ENCODE measurements around the gene LONRF3.

Gene LONRF3

DNA sequence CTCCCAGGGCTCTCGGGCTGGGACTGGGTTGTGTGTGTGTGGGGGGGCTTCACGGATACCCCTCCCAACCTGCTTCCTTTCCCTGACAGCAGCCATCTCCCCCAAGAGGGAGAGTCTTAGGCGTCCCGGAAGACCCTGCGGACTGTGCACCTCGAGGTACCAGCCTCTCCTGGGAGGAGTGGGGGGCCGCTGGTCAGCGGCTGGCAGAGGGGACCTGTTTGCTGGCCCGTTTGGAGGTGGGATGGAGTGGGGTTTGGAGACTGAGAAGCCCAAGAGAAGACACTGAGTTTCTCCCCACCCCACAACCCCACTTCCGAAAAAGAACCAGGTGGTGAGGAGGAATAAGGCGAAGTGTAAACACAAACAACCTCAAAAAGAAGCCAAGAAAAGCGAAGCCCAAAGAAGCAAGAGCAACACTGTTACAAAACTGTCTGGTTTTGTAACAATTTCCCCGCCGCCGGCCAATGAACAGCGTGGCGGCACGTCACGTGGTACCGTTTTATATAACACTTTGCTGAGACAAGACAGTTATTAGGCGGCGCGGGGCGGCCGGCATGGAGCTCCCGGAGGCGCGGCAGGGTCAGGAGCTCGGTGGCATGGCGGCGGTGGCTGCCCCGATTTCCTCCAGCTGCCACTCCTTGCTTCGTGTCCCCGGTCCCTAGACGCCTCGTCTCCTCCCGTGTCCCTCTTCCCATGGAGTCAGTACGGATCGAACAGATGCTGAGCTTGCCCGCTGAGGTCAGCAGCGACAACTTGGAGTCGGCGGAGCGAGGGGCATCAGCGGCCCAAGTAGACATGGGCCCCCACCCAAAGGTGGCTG, at the start of gene LONRF3:
TSS of gene LONRF3 (plus strand) at position 531 of the 820 bp plus-strand sequence. CDS start at position 694, 163 bp downstream.
- peak within 1 kb of the TSS; percentile 35 for H3K4me3 ChIP-seq (ENCODE audit: low read depth, low read length)
- peaks cover 6% of the 10 kb centered on the region for H3K4me1 ChIP-seq (ENCODE audit: control insufficient read depth, insufficient read depth, low read length)
- H3K9me3 ChIP-seq (ENCODE audit: control insufficient read depth, insufficient read depth, low read length) = peaks cover 3% of the 10 kb centered on the region
- H3K9ac ChIP-seq (ENCODE audit: low read depth, low read length) = no peak within 1 kb of the TSS
- peaks cover 91% of the 10 kb centered on the region for H3K27me3 ChIP-seq (ENCODE audit: control insufficient read depth, insufficient read depth, low read length)
- no peaks in the 10 kb centered on the region for H3K36me3 ChIP-seq (ENCODE audit: control insufficient read depth, insufficient read depth, low read length)

DNA sequence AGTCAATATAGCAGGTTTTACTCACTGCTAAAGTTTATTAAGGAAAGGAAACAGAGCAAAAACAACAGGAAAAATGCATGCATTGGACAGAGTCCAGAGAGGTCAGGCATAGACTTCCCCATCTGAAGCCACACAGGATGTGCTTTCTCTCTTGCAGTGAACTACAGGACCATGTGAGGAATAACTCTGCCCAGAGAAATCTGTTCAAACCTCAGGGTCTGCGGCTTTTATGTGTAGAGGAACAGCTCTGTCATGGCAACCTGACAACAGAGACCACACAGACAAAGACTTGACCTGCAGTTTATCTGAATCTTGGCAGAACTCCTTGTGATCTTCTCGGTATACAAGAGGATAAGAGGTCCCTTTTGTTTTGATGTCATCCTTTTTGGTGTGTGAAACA, 46.3 kb upstream of the LONRF3 start:
- no peaks in the 10 kb centered on the region for H3K27me3 ChIP-seq (ENCODE audit: control insufficient read depth, insufficient read depth, low read length)
- H3K4me3 ChIP-seq (ENCODE audit: low read depth, low read length) = no peak overlapping the region
- no peaks in the 10 kb centered on the region for H3K4me1 ChIP-seq (ENCODE audit: control insufficient read depth, insufficient read depth, low read length)
- no peaks in the 10 kb centered on the region for H3K36me3 ChIP-seq (ENCODE audit: control insufficient read depth, insufficient read depth, low read length)
- no peak overlapping the region for H3K9ac ChIP-seq (ENCODE audit: low read depth, low read length)
- no peaks in the 10 kb centered on the region for H3K9me3 ChIP-seq (ENCODE audit: control insufficient read depth, insufficient read depth, low read length)

DNA sequence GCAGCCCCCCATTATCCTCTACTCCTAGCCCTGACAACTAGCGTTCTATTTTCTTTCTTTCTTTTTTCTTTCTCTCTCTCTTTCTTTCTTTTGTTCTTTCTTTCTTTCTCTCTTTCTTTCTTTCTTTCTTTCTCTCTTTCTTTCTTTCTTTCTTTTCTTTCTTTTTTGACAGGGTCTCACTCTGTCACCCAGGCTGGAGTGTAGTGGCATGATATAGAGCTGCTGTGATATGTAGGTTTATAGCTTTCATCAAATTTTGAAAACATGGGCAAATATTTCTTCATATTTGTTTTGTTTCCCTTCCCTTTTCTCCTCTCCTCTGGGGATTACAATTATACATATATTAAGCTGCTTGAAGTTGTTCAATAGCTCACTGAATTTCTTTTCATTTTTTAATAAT, 39.1 kb upstream of the LONRF3 start:
- no peaks in the 10 kb centered on the region for H3K9me3 ChIP-seq (ENCODE audit: control insufficient read depth, insufficient read depth, low read length)
- H3K4me3 ChIP-seq (ENCODE audit: low read depth, low read length) = no peak overlapping the region
- H3K36me3 ChIP-seq (ENCODE audit: control insufficient read depth, insufficient read depth, low read length) = no peaks in the 10 kb centered on the region
- H3K9ac ChIP-seq (ENCODE audit: low read depth, low read length) = no peak overlapping the region
- H3K4me1 ChIP-seq (ENCODE audit: control insufficient read depth, insufficient read depth, low read length) = no peaks in the 10 kb centered on the region
- no peaks in the 10 kb centered on the region for H3K27me3 ChIP-seq (ENCODE audit: control insufficient read depth, insufficient read depth, low read length)

DNA sequence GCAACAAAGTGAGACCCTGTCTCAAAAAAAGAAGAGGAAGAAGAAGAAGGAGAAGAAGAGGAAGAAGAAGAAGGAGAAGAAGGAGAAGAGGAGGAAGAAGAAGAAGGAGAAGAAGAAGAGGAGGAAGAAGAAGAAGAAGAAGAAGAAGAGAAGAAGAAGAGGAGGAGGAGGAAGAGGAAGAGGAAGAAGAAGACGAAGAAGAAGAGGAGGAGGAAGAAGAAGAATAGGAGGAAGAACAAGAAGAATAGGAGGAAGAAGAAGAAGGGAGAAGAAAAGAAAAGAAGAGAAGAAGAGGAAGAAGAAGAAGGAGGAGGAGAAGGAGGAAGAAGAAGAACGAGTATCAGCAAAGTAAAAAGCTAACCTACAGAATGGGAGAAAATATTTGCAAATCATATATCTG, 33.3 kb upstream of the LONRF3 start:
- Histone ChIP-seq H3K9me3 (ENCODE audit: control insufficient read depth, insufficient read depth, low read length) (no peaks in the 10 kb centered on the region), H3K4me3 (ENCODE audit: low read depth, low read length) (no peak overlapping the region), H3K4me1 (ENCODE audit: control insufficient read depth, insufficient read depth, low read length) (no peaks in the 10 kb centered on the region), H3K9ac (ENCODE audit: low read depth, low read length) (no peak overlapping the region), H3K27me3 (ENCODE audit: control insufficient read depth, insufficient read depth, low read length) (no peaks in the 10 kb centered on the region), H3K36me3 (ENCODE audit: control insufficient read depth, insufficient read depth, low read length) (no peaks in the 10 kb centered on the region)

DNA sequence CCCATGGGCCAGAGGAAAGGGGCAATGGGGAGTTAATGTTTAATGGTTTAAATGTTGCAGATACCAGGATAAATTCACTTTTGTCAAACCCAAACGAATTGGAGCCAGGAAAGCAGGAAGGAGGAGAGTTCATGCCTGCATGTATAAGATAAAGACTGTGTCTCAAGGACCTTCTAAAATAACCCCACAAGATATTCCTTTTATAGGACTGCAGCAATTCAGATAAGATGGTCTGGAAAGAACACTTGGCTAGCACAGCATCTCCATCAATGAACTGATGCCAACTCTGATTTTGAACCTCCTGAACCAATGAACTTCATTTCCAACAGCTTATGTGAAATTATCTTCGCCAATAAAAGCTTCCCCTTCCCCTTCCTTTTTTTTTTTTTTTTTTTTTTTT, 31.3 kb upstream of the LONRF3 start:
- no peak overlapping the region for H3K4me3 ChIP-seq (ENCODE audit: low read depth, low read length)
- no peaks in the 10 kb centered on the region for H3K27me3 ChIP-seq (ENCODE audit: control insufficient read depth, insufficient read depth, low read length)
- H3K4me1 ChIP-seq (ENCODE audit: control insufficient read depth, insufficient read depth, low read length) = no peaks in the 10 kb centered on the region
- H3K36me3 ChIP-seq (ENCODE audit: control insufficient read depth, insufficient read depth, low read length) = no peaks in the 10 kb centered on the region
- no peak overlapping the region for H3K9ac ChIP-seq (ENCODE audit: low read depth, low read length)
- H3K9me3 ChIP-seq (ENCODE audit: control insufficient read depth, insufficient read depth, low read length) = no peaks in the 10 kb centered on the region

DNA sequence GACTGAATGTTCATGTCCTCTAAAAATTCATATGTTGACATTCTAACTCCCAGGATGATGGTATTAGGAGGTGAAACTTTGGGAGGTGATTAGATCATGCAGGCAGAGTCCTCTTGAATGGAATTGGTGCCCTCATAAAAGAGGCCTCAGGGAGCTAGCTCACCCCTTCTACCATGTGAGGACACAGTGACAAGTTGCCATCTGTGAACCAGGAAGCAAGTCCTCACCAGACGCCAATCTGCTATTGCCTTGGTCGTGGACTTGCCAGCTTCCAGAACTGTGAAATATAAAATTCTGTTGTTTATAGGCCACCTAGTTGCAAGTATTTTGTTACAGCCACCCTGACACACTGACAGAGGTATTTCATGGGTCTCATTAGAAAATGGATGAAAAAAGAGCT, 28.5 kb upstream of the LONRF3 start:
- Histone ChIP-seq H3K27me3 (ENCODE audit: control insufficient read depth, insufficient read depth, low read length) (no peaks in the 10 kb centered on the region), H3K4me1 (ENCODE audit: control insufficient read depth, insufficient read depth, low read length) (no peaks in the 10 kb centered on the region), H3K9me3 (ENCODE audit: control insufficient read depth, insufficient read depth, low read length) (no peaks in the 10 kb centered on the region), H3K9ac (ENCODE audit: low read depth, low read length) (no peak overlapping the region), H3K4me3 (ENCODE audit: low read depth, low read length) (no peak overlapping the region), H3K36me3 (ENCODE audit: control insufficient read depth, insufficient read depth, low read length) (no peaks in the 10 kb centered on the region)

DNA sequence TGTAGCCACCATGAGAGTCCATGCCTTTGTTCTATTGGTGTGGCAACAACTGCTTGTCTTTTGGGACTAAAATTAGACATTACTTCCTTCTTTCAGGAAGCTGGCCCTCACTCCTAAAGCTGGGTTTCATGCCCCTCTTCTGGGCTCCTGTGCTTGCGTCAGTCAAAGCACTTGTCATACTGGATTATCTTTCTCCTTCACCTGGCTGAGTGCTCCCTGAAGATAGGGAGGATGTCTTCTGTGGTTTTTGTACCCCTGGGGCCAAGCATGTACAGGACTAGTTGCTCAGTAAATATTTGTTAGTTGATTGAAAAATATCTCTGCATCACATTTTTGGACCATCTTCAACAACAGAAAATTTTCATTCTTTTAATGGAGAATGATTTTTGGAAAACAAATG, 26.1 kb upstream of the LONRF3 start:
- no peak overlapping the region for H3K4me3 ChIP-seq (ENCODE audit: low read depth, low read length)
- no peaks in the 10 kb centered on the region for H3K9me3 ChIP-seq (ENCODE audit: control insufficient read depth, insufficient read depth, low read length)
- no peak overlapping the region for H3K9ac ChIP-seq (ENCODE audit: low read depth, low read length)
- no peaks in the 10 kb centered on the region for H3K36me3 ChIP-seq (ENCODE audit: control insufficient read depth, insufficient read depth, low read length)
- H3K27me3 ChIP-seq (ENCODE audit: control insufficient read depth, insufficient read depth, low read length) = no peaks in the 10 kb centered on the region
- H3K4me1 ChIP-seq (ENCODE audit: control insufficient read depth, insufficient read depth, low read length) = no peaks in the 10 kb centered on the region

DNA sequence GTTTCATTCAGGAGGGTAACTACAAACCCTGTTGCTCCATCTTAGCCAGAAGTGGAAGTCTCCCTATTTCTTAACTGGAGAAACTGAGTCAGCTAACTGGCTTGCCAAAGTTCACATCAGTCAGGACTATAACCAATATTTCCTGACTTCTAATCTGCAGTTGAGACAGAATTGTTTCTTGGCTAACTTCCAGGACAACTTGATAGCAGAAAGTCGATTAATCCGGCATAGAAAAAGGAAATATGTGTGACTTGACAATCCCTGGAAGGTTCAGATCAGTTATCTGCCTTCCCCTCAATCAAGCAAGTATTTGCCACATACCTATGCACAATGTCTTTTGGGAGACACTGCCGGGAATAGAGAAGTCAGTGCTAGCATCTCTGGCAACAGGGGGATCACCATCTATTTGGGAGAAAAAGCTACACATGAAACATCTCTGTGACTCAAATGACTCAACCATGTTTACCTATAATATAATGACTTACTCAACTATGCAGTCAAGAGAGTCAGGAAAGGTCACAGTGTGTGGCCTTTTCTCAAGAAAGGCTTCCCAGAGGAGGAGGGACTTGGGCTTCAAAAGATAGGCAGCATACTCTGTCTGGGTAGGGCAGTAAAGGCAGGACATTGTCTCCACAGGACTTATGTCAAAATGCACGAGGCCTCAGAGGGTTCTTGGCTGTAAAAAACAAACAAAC, 12.4 kb upstream of the LONRF3 start:
- Histone ChIP-seq H3K9ac (ENCODE audit: low read depth, low read length) (no peak overlapping the region), H3K9me3 (ENCODE audit: control insufficient read depth, insufficient read depth, low read length) (no peaks in the 10 kb centered on the region)

DNA sequence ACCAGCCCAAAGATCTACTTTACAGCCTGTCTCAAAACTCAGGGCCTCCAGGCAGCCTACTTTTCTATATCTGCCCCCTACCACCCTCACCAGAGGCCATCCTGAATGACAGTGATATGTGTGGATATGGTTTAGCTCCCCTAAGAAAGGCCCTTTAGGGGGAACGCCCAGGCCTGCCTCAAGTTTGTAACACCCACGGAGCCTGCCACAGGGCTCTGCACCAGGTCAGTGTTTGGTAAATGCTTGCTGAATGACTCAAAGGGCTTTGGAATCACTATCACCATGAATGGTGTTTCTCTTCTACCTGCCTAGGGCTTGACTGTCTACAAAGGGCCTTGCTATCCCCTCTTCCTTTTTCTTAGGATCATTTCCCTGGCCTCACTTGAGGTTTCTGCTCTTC, 11.3 kb upstream of the LONRF3 start:
- Histone ChIP-seq H3K4me1 (ENCODE audit: control insufficient read depth, insufficient read depth, low read length) (no peaks in the 10 kb centered on the region), H3K36me3 (ENCODE audit: control insufficient read depth, insufficient read depth, low read length) (peaks cover 2% of the 10 kb centered on the region), H3K27me3 (ENCODE audit: control insufficient read depth, insufficient read depth, low read length) (peaks cover 28% of the 10 kb centered on the region), H3K9ac (ENCODE audit: low read depth, low read length) (no peak overlapping the region), H3K9me3 (ENCODE audit: control insufficient read depth, insufficient read depth, low read length) (no peaks in the 10 kb centered on the region), H3K4me3 (ENCODE audit: low read depth, low read length) (no peak overlapping the region)

More for the DNA sequence above, 12.4 kb upstream of the LONRF3 start:
- H3K4me1 ChIP-seq (ENCODE audit: control insufficient read depth, insufficient read depth, low read length) = no peaks in the 10 kb centered on the region
- H3K36me3 ChIP-seq (ENCODE audit: control insufficient read depth, insufficient read depth, low read length) = peaks cover 2% of the 10 kb centered on the region
- peaks cover 18% of the 10 kb centered on the region for H3K27me3 ChIP-seq (ENCODE audit: control insufficient read depth, insufficient read depth, low read length)
- no peak overlapping the region for H3K4me3 ChIP-seq (ENCODE audit: low read depth, low read length)

DNA sequence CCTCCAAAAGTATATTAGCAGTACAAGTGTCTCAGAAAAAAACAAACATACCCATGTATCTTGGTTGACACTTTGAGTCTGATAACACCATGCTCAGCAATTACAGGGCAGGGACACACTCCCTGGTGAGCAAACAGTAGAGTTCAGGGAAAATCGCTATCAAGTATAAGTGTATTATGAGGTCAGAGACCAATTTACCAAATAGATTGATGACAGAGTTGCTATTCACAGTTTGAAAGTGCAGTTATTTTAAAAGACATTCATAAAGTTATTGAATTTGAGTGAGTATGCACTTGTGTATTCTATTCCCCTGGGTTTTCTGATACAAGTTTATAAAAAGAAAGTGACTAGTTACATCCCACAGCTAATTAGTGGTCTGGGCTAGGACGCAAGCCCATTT, 10.2 kb upstream of the LONRF3 start:
- Histone ChIP-seq H3K9ac (ENCODE audit: low read depth, low read length) (no peak overlapping the region), H3K9me3 (ENCODE audit: control insufficient read depth, insufficient read depth, low read length) (no peaks in the 10 kb centered on the region), H3K4me1 (ENCODE audit: control insufficient read depth, insufficient read depth, low read length) (no peaks in the 10 kb centered on the region), H3K36me3 (ENCODE audit: control insufficient read depth, insufficient read depth, low read length) (peaks cover 2% of the 10 kb centered on the region), H3K4me3 (ENCODE audit: low read depth, low read length) (no peak overlapping the region), H3K27me3 (ENCODE audit: control insufficient read depth, insufficient read depth, low read length) (peaks cover 37% of the 10 kb centered on the region)

DNA sequence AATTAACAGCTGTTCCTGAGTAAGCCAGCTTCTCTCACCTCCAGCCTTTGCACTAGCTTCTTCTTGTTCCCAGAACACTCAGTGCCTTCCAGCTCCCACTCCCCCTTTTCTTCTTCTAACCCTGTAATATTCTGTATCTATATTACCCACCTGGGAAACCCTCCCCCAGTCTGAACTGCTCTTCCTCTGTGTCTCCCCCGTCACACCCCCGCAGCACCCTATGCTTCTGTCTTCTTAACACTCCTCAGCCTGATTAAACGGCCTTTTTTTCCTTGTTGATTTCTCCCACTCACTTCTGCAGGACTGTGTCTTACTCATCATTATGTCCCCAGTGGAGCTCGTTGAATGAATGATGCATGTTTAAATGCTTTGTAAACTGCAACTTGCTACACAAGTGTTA, 9.0 kb upstream of the LONRF3 start:
- H3K4me1 ChIP-seq (ENCODE audit: control insufficient read depth, insufficient read depth, low read length) = no peaks in the 10 kb centered on the region
- peaks cover 2% of the 10 kb centered on the region for H3K36me3 ChIP-seq (ENCODE audit: control insufficient read depth, insufficient read depth, low read length)
- no peak overlapping the region for H3K4me3 ChIP-seq (ENCODE audit: low read depth, low read length)
- H3K27me3 ChIP-seq (ENCODE audit: control insufficient read depth, insufficient read depth, low read length) = peaks cover 48% of the 10 kb centered on the region
- H3K9ac ChIP-seq (ENCODE audit: low read depth, low read length) = no peak overlapping the region
- H3K9me3 ChIP-seq (ENCODE audit: control insufficient read depth, insufficient read depth, low read length) = no peaks in the 10 kb centered on the region

DNA sequence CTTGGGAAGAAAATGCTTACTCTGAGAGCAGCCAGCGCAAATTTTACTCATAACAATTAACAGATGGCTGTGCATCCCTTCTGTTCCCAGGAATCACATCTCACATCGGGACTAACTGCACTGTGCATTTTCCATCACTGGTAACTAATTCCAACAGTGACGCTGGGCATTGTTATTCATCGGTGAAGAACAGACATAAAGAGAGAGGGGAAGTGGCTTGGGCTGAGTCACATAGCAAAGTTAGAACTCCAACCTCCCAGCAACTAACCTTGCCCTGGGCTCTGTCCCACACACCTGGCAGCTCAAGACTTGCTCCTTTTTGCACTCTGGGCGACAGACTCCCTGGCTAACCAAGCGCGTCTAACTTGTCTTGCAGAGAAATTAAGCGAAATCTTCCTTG, 6.4 kb upstream of the LONRF3 start:
- Histone ChIP-seq H3K9me3 (ENCODE audit: control insufficient read depth, insufficient read depth, low read length) (no peaks in the 10 kb centered on the region), H3K9ac (ENCODE audit: low read depth, low read length) (no peak overlapping the region), H3K4me1 (ENCODE audit: control insufficient read depth, insufficient read depth, low read length) (peaks cover 3% of the 10 kb centered on the region), H3K27me3 (ENCODE audit: control insufficient read depth, insufficient read depth, low read length) (peaks cover 69% of the 10 kb centered on the region), H3K36me3 (ENCODE audit: control insufficient read depth, insufficient read depth, low read length) (peaks cover 2% of the 10 kb centered on the region), H3K4me3 (ENCODE audit: low read depth, low read length) (no peak overlapping the region)

All from iPS-15b (cell line).